NCI-H446 treated with DMSO at 0.1 percent for 48 hours (cell line): ENCODE results near the gene KCNE3.

ENCODE experiments used
- DNase-seq: peaks from one replicate; lab custom pipeline; 2025; lab: John Stamatoyannopoulos, UW

The KCNE3 gene

DNA sequence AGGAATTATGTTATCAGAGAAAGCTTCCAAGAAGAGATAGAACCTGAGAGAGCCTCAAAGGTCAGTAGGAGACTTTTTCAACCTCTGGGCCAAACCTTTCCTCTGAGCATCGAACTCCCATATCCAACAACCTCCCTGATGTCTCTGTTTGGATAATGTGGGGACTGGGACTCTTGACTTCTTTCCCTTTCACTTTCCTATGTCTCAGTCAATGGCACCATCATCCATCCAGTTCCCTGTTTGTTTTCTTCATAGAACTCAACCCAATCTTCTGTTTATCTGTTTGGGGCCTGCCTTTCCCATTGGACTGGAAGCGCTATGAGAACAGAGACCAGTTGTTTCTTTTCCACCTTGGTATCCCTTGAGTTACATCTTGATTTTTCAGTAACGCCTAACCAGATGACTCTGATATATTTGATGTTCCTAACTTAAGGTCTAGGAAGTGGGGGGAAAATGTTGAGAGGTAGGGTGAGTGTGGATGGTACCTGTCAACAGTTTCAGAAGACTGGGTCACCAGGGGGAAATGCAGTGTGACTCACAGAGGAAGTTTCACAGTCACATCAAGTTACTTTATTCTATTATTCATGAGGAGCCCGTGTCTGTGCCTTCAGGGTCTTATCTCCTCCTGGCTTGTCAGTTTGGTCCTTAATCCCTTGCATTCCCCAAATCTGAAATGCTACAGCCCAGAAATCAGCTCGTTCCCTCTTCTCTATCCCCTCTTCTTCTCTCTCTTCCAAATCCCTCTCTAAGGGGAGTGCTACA is 4.5 kb upstream of the KCNE3 start:
- no peak for DNase-seq

DNA sequence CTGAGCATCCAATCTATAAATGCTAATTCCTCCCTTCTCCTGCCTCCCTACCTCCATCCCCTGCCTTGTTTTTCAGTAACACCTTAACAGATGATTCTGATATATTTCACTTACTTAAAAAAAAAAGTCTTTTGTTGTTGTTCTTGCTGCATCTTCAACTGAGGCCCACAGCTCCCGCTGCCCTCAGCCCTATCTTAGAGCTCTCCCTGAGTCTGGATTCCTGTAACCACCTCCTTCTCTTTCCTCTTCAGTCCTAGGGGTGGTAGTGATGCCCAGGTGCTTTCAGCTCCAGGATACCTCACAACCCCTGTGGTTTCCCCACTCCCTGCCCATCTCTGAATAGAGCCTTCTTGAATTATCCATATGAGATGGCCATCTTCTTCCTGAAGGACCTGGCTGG is 3.7 kb upstream of the KCNE3 start:
- no peak for DNase-seq

DNA sequence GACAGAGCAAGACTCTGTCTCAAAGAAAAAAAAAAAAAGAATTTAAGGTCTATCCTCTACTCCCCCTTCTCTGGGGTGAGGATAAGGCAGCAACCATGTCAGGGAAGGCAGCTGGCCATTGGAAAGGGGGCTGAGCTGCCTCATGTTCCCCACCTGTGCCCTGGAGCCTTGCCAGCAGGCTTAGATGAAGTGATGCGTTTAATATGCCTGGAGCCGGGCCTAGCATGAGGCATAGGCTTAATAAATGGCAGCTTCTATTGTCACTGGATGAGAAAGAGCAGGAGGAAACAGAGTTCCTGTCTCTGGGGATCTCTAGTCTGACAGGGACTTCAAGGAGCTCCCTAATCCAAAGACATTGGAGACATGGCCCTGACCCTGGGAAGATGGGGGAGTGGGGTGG is 3.2 kb upstream of the KCNE3 start:
- no peak for DNase-seq

DNA sequence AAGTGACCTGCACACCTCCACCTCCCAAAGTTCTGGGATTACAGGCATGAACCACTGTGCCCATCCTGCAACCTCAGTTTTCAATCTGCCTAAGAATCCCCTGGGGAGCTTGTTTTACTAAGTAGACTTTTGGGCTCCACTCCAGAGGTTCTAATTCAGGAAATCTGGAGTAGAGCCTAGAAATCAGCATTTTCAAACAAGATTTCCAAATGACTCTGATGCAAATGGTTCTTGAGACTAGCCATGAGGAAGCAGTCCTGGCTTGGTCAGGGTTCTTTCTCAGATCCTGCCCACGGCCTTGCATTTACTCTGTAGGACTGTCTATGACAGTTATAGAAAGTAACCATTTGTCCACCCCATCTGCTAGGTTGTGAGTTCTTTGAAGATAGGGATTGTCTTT is 1.6 kb upstream of the KCNE3 start:
- DNase-seq: no peak

DNA sequence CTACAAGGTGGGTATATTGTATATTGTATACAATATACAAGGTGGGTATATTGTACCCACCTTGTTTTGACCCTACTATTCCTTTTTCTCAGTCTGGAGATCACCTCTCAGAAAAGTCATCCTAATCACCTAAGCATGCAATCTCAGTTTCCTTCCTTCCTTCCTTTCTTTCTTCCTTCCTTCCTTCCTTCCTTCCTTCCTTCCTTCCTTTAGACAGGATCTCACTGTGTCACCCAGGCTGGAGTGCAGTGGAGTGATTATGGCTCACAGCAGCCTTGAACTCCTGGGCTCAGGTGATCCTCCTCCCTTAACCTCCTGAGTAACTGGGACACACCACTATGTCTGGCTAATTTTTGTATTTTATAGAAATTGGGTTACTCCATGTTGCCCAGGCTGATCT is 1.2 kb upstream of the KCNE3 start:
- DNase-seq: no peak

DNA sequence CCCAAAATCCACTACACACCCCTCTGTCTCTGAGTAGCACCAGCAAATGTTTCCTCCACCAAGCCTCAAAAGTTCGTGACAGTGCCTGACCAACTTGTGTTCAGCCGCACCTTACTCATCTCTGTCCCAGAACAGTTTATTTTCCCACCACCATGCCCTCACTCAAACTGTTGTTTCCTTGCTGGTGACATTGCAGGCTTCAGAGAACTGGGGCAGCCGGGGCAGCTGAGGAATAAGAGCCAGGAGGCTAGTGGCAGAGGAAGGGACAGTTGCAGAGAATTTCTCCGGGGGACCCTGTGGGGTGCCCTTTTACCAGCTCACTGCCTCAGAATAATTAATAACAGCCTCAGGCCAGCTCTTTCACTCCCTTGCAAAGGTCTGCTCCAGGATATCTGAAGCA is 709 bp upstream of the KCNE3 start:
- DNase-seq: no peak

DNA sequence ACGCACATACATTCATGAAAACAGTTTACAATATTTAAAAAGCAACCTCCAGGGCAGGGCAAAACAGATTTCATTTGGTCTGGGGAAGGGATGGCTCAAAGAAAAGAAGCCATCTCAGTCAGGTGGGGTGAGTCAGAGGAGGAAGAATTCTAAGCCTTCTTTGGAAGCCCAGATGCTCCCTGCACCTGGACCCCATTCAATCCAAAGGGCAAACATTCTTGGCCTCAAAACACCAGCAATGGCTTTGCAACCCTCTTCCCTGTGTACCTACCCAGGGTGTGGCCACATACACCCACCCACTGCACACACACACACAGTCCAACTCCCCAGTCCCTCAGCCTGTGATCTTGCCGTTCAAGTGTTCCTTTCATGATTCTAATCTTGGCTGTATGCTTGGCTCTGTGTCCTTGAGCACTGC is 2.0 kb downstream of the KCNE3 start:
- no peak for DNase-seq

DNA sequence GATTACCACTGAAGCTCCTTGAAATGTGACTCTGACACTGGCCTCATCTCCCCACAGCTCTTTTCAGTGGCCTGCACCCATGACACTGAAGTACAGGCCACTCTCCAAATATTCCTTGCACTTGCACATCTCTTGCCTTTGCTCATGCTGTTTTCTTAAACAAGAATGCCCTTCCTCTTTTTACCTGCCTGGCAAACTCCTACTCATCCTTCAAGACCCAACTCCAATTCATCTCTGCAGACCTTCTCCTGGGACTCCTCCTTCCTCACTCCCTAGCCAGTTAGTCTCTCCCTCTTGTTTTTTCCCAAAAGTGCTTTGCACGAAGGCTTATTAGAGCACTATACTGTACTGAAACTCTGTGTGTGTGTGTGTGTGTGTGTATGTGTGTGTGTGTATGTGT is 2.6 kb downstream of the KCNE3 start:
- DNase-seq: no peak

DNA sequence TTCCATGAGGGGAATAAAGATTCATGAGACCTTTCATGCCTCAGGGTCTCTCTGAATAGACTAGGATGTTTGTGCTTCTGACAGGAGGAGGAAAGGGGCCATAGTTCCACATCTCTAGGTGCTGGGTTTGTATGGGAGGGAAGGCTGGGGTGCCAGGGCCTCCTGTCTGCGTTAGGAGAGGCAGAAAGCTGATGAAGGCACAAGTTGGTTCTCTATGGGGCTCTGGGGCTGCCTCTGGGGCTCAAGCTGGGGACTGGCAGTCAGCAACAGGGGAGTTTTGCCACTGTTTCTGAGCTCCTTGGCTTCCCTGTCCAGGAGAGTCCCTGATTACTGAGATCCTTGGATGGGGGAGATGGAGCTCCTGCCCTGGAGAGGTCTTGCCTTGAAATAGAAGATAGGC is 4.1 kb downstream of the KCNE3 start:
- DNase-seq: no peak

DNA sequence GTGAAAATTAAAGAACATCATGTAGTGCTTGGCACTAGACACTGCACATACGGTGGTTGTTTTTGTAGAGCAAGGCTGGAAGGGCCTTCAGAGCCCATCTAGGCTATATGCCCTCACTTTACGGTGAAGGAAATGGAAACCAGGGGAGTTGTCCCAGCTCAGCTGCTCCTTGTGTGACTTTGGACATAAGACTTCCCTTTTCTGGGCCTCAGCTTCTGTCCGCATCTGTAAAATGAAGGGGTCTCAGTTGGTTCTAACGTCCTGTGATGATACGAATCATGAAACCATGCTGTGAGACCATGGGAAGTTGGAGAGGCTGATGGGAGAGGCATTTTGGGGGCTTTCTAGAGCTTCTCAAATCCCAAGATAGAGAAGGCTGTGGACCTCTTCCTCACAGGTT is 4.7 kb downstream of the KCNE3 start:
- DNase-seq: no peak

DNA sequence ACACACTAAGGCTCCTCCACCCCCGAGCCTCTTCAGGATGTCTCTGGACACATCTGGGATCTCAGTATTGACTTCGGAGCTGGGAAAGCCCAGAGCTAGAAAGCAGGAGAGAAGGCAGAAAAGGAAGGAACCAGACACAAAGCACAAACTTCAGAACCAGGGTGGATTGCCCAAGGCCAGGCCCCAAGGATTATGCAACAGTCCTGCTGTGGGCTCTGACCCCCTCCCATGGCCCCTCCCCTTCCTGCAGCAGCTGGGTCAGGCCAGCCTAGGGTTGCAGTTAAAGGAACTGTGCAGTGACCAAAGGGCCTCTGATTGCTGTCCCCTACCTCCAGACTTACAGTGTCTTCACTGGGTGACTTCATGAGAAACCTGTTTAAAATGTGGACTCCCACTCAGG is 5.3 kb downstream of the KCNE3 start:
- no peak for DNase-seq

DNA sequence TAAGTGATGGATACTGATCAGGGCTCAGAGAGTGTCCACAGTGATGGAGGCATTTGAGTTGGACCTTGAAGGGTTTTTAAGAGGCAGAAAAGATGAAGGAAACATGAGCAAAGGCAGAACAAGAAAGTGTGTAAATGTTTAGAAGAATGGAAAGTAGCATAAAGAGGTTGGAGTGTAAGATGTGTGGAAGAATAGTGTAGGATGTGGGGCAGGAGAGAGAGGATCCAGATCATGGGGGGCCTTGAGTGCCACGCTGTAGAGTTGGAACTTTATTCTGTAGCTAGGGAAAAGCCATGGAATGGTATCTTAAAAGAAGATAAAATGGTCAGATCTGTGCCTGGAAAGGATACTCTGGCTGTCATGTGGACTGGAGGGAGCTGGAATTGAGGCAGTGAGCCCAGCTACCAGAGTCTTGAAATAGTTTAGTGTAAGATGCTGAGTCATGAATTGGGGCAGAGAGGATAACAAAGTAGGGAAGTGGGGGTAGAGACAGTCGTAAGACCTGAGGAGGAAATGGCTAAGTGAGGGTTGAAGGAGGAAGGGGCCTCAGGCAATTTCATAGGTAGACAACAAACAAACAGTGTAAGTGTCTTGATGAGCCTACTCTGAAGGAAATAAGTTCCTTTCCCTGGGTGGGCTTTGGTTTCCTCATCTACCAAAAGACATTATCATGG is 6.7 kb downstream of the KCNE3 start:
- no peak for DNase-seq

DNA sequence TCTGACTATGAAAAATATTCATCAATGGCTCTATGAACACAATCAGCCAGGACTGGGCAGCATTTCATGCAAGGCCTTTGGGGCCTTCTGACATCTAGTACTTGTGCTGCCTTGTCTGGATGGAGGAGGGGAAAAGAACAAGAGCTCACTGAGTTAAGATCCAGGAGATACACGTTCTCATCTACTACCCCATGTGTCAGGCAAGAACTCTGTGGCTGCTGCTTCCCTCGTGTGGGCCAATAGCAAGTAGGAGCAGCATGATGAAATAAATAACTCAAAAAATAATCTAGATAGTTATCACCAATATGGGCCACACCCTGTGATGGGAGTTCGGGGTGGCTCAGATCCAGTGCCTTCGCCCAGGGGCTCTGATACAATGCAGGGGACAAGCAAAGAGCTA is 7.3 kb downstream of the KCNE3 start:
- no peak for DNase-seq

DNA sequence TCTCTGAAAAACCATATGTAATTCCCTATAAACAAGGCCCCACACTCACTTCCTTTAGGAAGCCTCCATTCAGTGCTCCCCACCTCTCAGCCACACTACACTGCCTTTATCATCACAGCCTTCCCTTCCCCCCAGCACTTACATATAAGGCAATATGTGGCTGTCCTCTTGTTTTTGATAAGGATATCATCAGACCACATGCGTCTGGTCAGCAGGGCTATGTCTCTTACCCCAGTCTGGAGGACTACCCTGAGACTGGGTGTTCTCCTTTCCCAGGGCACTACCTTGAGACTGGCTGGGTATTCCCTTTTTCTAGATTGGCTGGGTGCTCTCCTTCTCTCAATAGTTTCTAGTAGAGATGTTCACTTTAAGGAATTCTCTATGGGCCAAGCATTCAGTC is 7.8 kb downstream of the KCNE3 start:
- no peak for DNase-seq

DNA sequence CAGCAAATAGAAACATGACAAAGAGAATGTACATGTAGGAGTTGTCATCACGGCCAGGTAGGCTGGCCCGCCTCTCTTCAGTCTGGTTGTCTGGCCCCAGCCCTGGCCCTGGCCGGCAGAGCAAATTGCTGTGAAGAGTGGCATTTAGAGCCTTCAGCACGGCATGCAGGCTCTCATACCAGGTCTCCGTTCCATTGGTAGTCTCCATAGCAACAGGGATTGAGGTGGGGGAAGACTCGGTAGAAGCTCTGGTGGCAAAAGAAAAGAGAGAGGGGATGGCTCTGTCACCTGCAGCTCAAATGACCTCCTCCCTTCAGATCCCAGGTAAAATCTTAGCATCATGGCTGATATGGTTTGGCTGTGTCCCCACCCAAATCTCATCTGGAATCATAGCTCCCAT is 10.0 kb downstream of the KCNE3 start:
- DNase-seq: no peak

DNA sequence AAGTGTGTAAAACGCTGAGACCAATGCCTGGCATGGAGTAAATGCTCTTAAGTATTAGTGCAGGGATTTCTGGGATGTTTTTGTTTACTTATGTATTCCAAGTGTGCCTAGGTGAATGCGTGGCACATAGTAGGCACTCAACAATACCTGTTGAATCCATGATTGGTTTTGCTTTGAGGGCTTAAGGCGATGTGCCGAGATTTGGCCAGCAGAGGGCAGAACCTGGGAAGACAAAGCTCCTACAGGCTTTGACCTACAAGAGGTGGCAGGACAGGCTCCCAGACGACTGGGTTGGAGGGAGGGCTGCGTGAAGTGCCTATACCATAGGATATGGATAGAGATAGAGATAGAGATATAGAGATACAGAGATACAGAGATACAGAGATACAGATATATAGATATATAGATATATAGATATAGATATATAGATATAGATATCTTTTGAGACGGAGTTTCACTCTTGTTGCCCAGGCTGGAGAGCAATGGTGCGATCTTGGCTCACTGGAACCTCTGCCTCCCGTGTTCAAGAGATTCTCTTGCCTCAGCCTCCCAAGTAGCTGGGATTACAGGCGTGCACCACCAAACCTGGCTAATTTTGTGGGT is 13.9 kb downstream of the KCNE3 start:
- peak; percentile 20 for DNase-seq

DNA sequence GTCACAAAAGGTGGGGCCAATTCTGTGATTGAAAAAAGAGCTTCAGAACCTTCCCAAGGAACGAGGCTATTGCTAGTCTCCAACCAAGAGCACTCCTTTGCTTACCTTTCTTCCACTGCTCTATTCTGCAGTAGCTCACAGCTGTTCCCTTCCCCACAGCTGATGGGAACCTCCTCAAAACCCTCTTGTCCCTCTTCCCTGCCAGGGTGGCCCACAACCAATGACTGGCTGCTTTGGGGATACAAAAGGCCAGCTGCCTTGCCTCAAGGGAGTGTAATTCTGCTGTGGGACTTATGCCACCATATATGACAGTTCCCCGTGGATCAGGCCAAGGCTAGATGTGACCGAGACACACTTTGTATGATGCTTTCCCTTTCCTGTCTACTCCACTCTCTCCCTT is 15.0 kb downstream of the KCNE3 start:
- no peak for DNase-seq

DNA sequence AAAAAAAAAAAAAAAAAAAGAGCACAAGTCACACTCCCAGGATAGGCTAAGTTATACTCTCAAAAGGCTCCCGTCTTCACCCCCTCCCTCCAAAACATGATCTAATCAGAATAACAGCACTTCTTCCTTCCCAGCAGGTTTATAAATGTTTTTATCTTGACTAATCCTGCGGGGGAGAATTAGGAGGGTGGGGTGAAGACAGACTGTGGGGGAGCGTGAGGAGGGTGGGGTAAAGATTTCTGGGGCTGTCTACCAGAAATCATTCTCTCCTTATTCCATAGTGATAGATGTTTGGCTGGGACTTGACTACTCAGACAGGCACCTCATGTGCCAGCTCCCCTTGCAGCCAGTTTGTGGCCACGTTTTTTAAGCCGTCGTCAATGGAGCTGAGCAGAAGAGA is 17.0 kb downstream of the KCNE3 start:
- DNase-seq: no peak

DNA sequence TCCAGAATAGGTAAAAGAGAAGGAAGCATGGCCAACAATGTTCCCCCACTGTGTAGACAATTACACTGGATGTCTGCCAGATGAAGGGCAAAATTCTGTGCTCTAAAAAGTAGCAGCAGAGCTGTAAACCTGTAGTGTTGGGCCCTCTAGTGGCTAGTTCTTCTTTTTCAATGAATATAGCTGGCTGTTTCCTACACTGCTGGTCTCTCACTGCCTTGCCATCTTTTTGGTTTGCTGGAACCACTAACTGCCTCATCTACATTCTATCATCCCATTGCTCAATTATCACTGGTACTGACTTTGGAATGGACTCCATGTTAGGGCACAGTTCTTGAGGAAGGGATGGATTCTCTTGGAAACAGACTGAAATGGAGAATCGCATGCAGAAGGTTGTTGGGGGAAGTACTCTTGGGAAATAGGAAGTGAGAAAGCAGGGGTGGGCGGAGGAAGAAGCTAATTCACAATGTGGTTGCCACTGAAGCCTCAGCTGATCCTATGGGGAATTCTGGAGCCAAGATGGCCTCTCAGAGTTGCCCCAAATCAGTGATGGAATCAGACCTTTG is 17.9 kb downstream of the KCNE3 start:
- peak; percentile 73 for DNase-seq

DNA sequence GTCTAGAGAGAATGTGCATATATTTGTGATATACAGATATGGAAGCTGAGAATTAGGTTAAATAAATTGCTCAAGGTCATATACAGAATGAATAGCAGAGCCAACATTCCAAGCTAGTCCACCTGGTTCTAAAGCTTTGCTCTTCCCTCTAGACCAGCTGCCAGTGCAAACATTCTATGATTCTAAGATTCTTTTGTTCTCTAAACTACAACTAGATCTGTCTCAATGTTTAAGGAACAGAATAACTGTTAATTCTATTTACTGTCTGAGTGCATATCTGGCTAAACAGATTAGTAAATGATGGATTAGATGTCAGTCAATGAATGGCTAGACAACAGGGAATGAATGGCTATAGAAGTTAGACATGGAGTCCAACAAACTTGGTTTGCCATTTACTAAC is 19.6 kb downstream of the KCNE3 start:
- DNase-seq: no peak

DNA sequence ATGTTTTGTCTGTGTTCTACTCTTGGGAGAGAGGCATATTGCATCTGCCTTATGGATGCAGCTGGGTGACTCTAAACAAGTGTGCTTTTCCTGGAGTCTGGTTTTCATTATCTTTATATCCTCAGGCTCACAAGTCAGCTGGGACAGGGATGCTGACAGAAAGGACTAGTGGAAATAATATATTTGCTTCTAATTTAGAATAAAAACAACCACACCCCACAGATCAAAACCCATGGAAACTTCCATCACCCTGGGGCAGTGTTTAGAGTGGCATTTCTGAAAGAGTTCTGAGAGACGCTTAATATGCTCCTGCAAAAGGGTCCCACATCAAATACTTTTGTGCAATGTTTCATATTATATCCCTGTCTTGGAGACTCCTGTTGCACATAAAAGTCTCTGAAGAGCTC is 20.8 kb downstream of the KCNE3 start:
- no peak for DNase-seq

DNA sequence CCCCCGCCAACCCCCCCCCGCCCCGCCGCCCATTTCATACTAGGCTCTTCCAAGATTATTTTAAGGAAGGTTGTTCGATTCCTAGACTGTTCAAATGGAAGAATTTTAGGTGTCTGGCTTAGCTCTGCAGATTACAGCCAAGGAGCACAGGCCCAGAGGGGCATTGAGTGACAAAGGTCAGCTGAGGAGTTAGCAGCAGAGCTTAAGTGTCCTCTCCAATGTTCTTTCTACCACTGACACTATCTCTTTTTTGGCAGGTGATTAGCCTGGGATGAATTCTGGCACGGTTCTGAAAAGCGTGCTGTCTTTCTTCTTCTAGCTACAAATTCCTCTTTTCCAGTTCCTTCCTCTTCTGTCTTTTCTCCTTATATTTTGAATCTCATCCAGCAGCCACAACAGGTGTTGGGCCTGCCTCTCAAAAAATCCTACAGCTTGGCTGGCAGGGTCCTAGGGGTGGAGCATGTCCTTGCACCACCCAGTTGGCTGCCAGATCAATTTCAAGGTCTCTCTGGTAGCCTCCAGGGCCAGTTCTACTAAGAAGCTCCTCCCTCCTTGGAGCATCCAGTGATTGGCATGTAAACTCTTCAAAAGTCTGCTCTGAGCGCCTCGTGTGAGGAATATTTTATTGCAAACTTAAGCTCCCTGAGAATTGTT is 23.0 kb downstream of the KCNE3 start:
- DNase-seq: peak; percentile 30
